Lung (tissue), 12 donors: ENCODE data around the gene WDR73. TPM values are rescaled to one million over a fixed set of nuclear protein-coding genes. Genes with fewer than 3 reads are reported as not detected.

ENCODE experiments used
- ATAC-seq: fragments of 200-7000 bp; cut with Tn5 transposase; one replicate; pipeline ENCODE4 v1.9.1; 2020; ENCODE audit warnings: moderate number of reproducible peaks; ENCODE audit not compliant: insufficient read depth, low FRiP score
- DNase-seq, 3 donors: peaks; one replicate each; pipeline ENCODE4 v3.0.0-alpha.2; 2013 to 2017
- H3K27ac ChIP-seq, 2 donors: one replicate each; pipeline ENCODE4 v1.5.1; 2013; ENCODE audit warnings: mild to moderate bottlenecking in 2 of 2, moderate library complexity in 2 of 2, control low read depth in 1 of 2, inconsistent platforms in 1 of 2, low read depth in 1 of 2, low read length in 1 of 2
- H3K27me3 ChIP-seq, 3 donors: one replicate each; pipeline ENCODE4 v1.5.1; 2013; ENCODE audit warnings: low read length in 2 of 3; ENCODE audit not compliant: control insufficient read depth in 3 of 3, insufficient read depth in 3 of 3
- H3K36me3 ChIP-seq, 4 donors: one replicate each; pipeline ENCODE4 v1.5.1; 2013; ENCODE audit warnings: low read length in 4 of 4, mild to moderate bottlenecking in 1 of 4, moderate library complexity in 1 of 4; ENCODE audit not compliant: control insufficient read depth in 4 of 4, insufficient read depth in 4 of 4
- H3K4me1 ChIP-seq, 5 donors: one replicate each; pipeline ENCODE4 v1.5.1; 2013; ENCODE audit warnings: low read length in 5 of 5, mild to moderate bottlenecking in 2 of 5, moderate library complexity in 1 of 5; ENCODE audit not compliant: control insufficient read depth in 5 of 5, insufficient read depth in 5 of 5
- H3K4me3 ChIP-seq: one replicate; pipeline ENCODE4 v1.5.1; 2013; ENCODE audit warnings: mild to moderate bottlenecking, control low read depth, moderate library complexity
- H3K9ac ChIP-seq, 2 donors: one replicate each; pipeline ENCODE4 v1.5.1; 2013; ENCODE audit warnings: low read length in 2 of 2, control low read depth in 1 of 2; ENCODE audit not compliant: insufficient read depth in 1 of 2
- H3K9me3 ChIP-seq, 4 donors: one replicate each; pipeline ENCODE4 v1.5.1; 2013; ENCODE audit warnings: low read length in 3 of 4, mild to moderate bottlenecking in 1 of 4, moderate library complexity in 1 of 4; ENCODE audit not compliant: control insufficient read depth in 4 of 4, insufficient read depth in 3 of 4
- CTCF ChIP-seq: IDR thresholded peaks from 2 replicates; pipeline ENCODE4 v1.5.1; 2012; ENCODE audit warnings: mild to moderate bottlenecking; ENCODE audit errors: control extremely low read depth, extremely low read depth
- WGBS, 2 donors: extraction: QIAGEN DNeasy Blood & Tissue Kit; methylation state at CpG; one replicate each; pipeline ENCODE4 v1.1.7; 2013; 5-methylcytosine and 5-hydroxymethylcytosine counted together
- polyA plus RNA-seq, 2 donors: library from polyadenylated mRNA; stranded (reverse); fragments of 200-250 nt; gene quantifications; one replicate each; pipeline ENCODE4 v1.2.1, GENCODE V29; 2013
- total RNA-seq, 2 donors: library from RNA; depleted of rRNA in 1 of 2; stranded (reverse); fragments of >200 nt in 1 of 2; gene quantifications; one replicate each; pipeline ENCODE4 v1.2.1, GENCODE V29; 2014 to 2021
- donor health status: control.
- donor health status: control.
- donor health status: Bipolar disorder and iron deficiency.
- donor health status: healthy.
- donor health status: DM: yes; HTN: yes; CAD: no.

The WDR73 gene
- total and polyA plus RNA-seq, 4 donors: 18.2 to 35.6 (median 26.5) TPM

GRCh38 chr15:84638103-84638502 lies 16.0 kb downstream of the WDR73 start:
- Histone ChIP-seq H3K9me3 (no peaks in the 10 kb centered on the region), H3K36me3 (peaks cover 21 to 40% (median 36%) of the 10 kb centered on the region in 4 donors), H3K9ac (no peak overlapping the region), H3K27me3 (no peaks in the 10 kb centered on the region), H3K27ac (no peak overlapping the region), H3K4me3 (no peak overlapping the region), H3K4me1 (peaks cover 0 to 11% (median 3%) of the 10 kb centered on the region in 5 donors)
- ATAC-seq: no peak
- DNase-seq: no peak
- no peak for TF ChIP-seq CTCF
- 73 to 83% methylated on average over 3 of the region's 3 CpGs for WGBS, 2 donors

GRCh38 chr15:84634228-84634837 lies 19.8 kb downstream of the WDR73 start:
- peaks cover 8 to 30% (median 13%) of the 10 kb centered on the region in 5 donors for H3K4me1 ChIP-seq
- peak overlapping the region in 1 of 2 donors; percentile 61 for H3K9ac ChIP-seq
- peak overlapping the region; percentile 85 for H3K4me3 ChIP-seq
- peak overlapping the region; percentile 90 to 95 for H3K27ac ChIP-seq
- DNase-seq: no peak
- WGBS, 2 donors: 33 to 36% methylated on average over 23 of the region's 23 CpGs
- TF ChIP-seq CTCF: no peak
- peaks cover 8 to 21% (median 11%) of the 10 kb centered on the region in 4 donors for H3K36me3 ChIP-seq
- H3K27me3 ChIP-seq: no peaks in the 10 kb centered on the region
- no peaks in the 10 kb centered on the region for H3K9me3 ChIP-seq
- ATAC-seq: no peak

GRCh38 chr15:84633311-84634227 lies 20.5 kb downstream of the WDR73 start:
- Histone ChIP-seq H3K27ac (peak overlapping the region; percentile 90 to 95), H3K4me3 (peak overlapping the region; percentile 85), H3K4me1 (peaks cover 8 to 30% (median 13%) of the 10 kb centered on the region in 5 donors), H3K9me3 (no peaks in the 10 kb centered on the region), H3K9ac (peak overlapping the region; percentile 31 to 88), H3K36me3 (peaks cover 8 to 20% (median 10%) of the 10 kb centered on the region in 4 donors), H3K27me3 (no peaks in the 10 kb centered on the region)
- no peak for TF ChIP-seq CTCF
- peak; percentile 71 for ATAC-seq
- DNase-seq: peak; percentile 81 to 86 (median 83)
- WGBS, 2 donors: 0 to 1% methylated on average over 76 to 105 of the region's 105 CpGs
